Activated CD4-positive, alpha-beta T cell treated with anti-CD3 and anti-CD28 coated beads for 24 hours (primary cell): ENCODE measurements around the gene SERPING1.

ENCODE experiments used
- DNase-seq, 2 donors: peaks; one replicate each; pipeline ENCODE4 v3.0.0-alpha.2; 2020; ENCODE audit warnings: low read depth in 2 of 2

Gene SERPING1

GRCh38 chr11:57597916-57598830 lies 688 bp downstream of the SERPING1 start:
- DNase-seq = no peak

- DNase-seq = no peak
These were observed 1.3 kb downstream of the SERPING1 start for GRCh38 chr11:57598831-57599155.

DNA sequence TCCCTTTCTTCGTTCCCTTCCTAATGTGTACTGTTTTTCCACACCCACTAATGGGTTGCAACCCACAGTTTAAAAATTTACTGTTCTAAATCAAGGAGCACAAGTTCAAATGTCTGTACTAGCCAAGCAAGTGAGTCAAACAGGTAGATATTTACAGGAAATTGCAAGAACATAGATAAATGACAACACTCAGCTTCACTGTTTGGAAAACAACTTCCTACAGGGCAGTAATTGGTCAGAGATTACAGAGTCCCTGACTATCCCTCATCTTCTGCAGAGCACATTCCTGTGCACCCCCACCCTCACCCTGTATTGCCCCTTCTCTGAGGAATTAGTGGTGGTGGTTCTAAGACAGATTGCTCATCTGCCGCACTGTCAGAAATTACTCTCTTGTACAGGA lies 1.9 kb downstream of the SERPING1 start:
- DNase-seq = no peak

GRCh38 chr11:57601297-57601696 lies 3.8 kb downstream of the SERPING1 start:
- no peak for DNase-seq

- no peak for DNase-seq
These were observed 7.0 kb downstream of the SERPING1 start for GRCh38 chr11:57604296-57605027.

GRCh38 chr11:57605028-57605420 lies 7.5 kb downstream of the SERPING1 start:
- DNase-seq = no peak

GRCh38 chr11:57610170-57610569 lies 12.7 kb downstream of the SERPING1 start:
- no peak for DNase-seq

DNA sequence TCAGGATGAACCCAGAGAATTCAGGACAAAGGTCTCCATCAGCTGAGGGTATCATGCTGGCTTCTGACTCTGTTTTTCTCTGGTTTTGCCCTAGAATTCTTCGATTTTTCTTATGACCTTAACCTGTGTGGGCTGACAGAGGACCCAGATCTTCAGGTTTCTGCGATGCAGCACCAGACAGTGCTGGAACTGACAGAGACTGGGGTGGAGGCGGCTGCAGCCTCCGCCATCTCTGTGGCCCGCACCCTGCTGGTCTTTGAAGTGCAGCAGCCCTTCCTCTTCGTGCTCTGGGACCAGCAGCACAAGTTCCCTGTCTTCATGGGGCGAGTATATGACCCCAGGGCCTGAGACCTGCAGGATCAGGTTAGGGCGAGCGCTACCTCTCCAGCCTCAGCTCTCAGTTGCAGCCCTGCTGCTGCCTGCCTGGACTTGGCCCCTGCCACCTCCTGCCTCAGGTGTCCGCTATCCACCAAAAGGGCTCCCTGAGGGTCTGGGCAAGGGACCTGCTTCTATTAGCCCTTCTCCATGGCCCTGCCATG lies 16.8 kb downstream of the SERPING1 start:
- DNase-seq = no peak

GRCh38 chr11:57615308-57615707 lies 17.8 kb downstream of the SERPING1 start:
- no peak for DNase-seq

- DNase-seq = no peak
These were observed 19.1 kb downstream of the SERPING1 start for GRCh38 chr11:57616595-57616994.

DNA sequence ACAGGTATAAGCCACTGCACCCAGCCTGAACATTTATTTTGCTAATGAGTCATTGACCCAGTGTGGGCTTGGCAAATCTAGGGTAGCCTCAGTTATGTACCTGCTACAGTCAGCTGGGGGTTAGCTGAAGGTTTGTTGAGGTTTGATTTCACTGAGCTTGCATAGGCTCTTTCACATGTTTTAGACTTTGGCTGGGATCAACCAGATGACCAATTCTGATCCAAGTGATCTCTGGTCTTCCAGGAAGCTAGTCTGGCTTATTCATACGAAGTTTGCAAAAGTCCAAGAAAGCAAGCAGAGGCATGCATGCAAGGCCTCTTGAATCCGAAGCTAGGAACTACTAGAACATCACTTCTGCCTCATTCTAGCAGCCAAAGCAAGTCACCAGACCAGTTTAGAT lies 21.0 kb downstream of the SERPING1 start:
- DNase-seq = no peak

- DNase-seq = no peak
These were observed 21.8 kb downstream of the SERPING1 start for GRCh38 chr11:57619331-57619730.

DNA sequence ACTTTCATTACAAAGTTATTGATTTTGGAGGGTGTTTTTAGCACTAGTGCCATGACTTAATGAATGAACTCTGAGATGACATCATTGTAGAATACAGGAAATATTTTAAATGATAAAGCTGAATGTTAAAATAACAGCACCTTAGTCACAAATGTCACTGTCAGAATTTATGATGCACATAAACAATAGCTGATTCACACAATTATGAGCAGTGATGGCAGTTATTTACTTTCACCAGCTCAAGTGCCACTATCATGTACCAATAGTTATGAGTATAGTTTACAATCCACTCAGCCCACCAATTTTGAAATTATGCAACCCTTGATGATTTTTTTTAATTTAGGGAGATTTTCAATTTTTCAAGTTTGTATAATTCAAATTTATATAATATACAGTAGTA lies 23.0 kb downstream of the SERPING1 start:
- no peak for DNase-seq

- DNase-seq = no peak
These were observed 24.8 kb downstream of the SERPING1 start for GRCh38 chr11:57622263-57622662.

GRCh38 chr11:57624864-57625263 lies 27.4 kb downstream of the SERPING1 start:
- DNase-seq = no peak

DNA sequence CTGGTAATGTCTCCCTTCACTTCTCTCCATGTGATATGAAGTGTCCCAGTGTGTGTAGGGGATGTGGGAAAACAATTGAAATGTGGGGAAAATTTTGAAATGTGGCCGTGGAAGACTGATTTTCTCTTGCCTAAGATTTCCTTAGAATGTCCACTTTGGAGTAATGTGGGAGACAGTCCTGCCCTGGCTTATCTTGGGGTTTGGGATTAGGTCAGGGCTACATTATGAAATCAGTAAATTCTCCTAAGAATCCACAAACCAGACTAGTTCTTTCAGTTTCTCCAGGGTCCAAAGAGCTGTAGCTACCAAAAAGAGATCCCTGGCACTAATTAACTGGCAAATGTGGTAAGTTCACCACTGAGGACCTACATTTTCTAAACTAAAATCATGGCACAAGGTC lies 29.4 kb downstream of the SERPING1 start:
- no peak for DNase-seq

DNA sequence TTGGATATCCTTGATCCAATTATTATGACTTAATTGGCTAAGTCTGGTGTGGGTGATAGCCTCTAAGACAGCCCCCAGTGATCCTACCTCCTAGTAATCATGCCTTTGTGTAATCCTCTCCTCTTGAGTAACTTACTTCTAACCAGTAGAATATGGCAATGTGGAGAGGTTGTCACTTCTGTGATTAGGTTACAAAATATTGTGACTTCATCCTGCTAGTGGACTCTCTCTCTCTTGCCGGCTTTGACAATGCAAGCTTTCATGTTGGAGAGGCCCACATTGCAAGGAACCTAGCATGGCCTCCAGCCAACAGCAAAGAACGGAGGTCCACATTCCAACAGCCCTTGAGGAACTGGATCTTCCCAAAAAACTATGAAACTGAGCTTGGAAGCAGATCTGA lies 32.7 kb downstream of the SERPING1 start:
- DNase-seq = no peak

DNA sequence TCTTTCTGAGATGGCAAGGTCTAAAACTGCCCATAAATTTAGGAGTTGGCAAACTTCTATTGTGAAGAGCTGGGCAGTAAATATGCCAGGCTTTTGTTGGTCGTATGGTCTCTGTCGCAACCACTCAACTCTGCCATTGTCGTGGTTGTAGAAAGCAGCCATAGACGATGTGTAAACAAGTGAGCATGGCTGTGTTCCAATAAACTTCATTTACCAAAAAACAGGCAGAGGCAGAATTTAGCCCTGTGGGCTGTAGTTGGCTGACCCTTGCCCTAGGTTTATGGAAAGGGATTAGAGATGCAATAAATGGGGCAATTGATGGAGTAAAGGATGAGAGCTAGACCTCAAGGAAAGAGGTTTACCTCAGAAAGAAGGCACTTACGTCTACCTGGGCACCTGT lies 34.6 kb downstream of the SERPING1 start:
- no peak for DNase-seq

DNA sequence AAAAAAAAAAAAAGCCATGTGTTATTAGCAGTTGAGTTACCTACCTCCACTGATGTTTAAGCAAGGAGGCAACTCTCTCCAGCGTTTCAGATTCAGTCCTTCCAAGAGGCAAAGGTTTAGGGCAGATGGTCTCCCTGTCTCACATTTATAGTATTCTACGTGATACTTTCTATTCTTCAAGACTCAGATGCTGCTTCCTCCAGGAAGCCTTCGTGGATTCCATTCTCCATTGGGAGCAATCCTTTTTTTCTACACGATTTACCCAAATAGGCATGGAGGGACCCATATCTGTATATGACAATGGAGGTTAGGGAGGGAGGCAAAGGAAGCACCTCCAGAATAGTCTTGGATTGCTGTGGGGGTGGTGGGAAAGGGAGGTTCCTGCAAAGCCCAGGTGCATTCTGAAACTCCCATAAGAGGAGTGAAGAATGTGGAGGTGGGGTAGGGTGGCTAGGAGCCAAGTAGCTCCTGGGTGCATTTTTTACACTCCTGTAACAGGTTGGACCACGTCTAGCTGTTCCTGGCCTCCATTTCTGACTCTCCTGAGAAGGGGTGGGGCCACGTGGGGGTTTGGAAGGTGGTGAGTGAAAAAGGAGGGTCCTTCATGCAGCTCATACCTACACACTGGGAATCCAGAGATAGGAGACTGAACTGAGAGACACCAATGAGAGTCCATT lies 36.0 kb downstream of the SERPING1 start:
- DNase-seq = no peak

- DNase-seq = no peak
These were observed 36.8 kb downstream of the SERPING1 start for GRCh38 chr11:57634311-57634710.

GRCh38 chr11:57635246-57635645 lies 37.8 kb downstream of the SERPING1 start:
- DNase-seq = no peak

GRCh38 chr11:57637626-57638004 lies 40.1 kb downstream of the SERPING1 start:
- DNase-seq = no peak
